ENCODE results near the gene IKZF1.

DNA sequence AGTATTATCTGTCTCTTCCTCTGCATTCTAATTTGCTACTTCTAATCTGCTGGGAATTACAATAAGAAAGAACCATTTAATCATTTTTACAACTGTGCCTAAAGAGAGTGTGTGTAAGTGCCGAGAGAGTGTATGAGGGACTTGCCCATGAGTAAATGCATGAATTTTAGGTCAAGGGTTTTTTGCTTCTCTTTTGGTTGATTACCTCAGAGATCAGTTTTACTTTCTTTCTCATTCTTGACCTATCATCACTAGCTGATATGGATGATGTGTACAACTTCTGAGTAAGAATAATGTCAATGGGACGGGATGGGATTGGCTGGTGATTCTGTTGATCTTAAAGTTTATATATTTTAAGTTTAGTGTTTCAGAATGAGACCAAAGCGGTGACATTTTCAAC lies 47.8 kb downstream of the IKZF1 start:
- TF ChIP-seq SUZ12 (IDR thresholded peaks at IDR 0.05; ENCODE audit: extremely low read depth, insufficient read depth, insufficient read length) (no peak), ZNF274 (IDR thresholded peaks at IDR 0.05; ENCODE audit: low read depth, low read length) (no peak)
